CD4-positive, alpha-beta T cell treated with Interferon alpha-2 for 1 hour (primary cell): ENCODE results near the gene CTDNEP1.
A peak's percentile ranks its signal among the peaks of the same experiment; 100 is the strongest.

Source experiments
- DNase-seq, 2 donors: peaks; one replicate each; pipeline ENCODE4 v3.0.0-alpha.2; 2020 to 2022

The CTDNEP1 gene

GRCh38 chr17:7251661-7252175, at the start of gene CTDNEP1:
Gene CTDNEP1 (minus strand): TSS chr17:7251734. CDS start chr17:7251296, 438 bp downstream.
- DNase-seq, result peak; percentile 99

GRCh38 chr17:7296189-7296861, 44.8 kb upstream of the CTDNEP1 start:
- DNase-seq, result peak; percentile 69 to 75

GRCh38 chr17:7295230-7296180, 44.0 kb upstream of the CTDNEP1 start:
- no peak for DNase-seq

- DNase-seq, result peak; percentile 80 to 86
These were observed 43.1 kb upstream of the CTDNEP1 start, which contains the start of gene YBX2 for GRCh38 chr17:7294614-7295153. Gene YBX2 (minus strand): TSS chr17:7294639. CDS start chr17:7294500, 139 bp downstream.

- peak in 1 of 2 donors; percentile 30 for DNase-seq
These were observed 42.5 kb upstream of the CTDNEP1 start for GRCh38 chr17:7293816-7294613.

GRCh38 chr17:7293159-7293558, 41.6 kb upstream of the CTDNEP1 start:
- no peak for DNase-seq

GRCh38 chr17:7292729-7293128, 41.2 kb upstream of the CTDNEP1 start:
- DNase-seq, result no peak

- no peak for DNase-seq
These were observed 40.7 kb upstream of the CTDNEP1 start for GRCh38 chr17:7292194-7292593.

- no peak for DNase-seq
These were observed 39.2 kb upstream of the CTDNEP1 start for GRCh38 chr17:7290685-7291084.

- DNase-seq, result no peak
These were observed 38.6 kb upstream of the CTDNEP1 start for GRCh38 chr17:7290166-7290565.

- DNase-seq, result no peak
These were observed 37.9 kb upstream of the CTDNEP1 start for GRCh38 chr17:7289256-7290032.

- no peak for DNase-seq
These were observed 34.1 kb upstream of the CTDNEP1 start for GRCh38 chr17:7285679-7286078.

GRCh38 chr17:7284911-7285310, 33.4 kb upstream of the CTDNEP1 start:
- no peak for DNase-seq

- no peak for DNase-seq
These were observed 32.1 kb upstream of the CTDNEP1 start for GRCh38 chr17:7283471-7284216.

- no peak for DNase-seq
These were observed 31.3 kb upstream of the CTDNEP1 start for GRCh38 chr17:7282752-7283321.

GRCh38 chr17:7281953-7282751, 30.6 kb upstream of the CTDNEP1 start:
- no peak for DNase-seq

- DNase-seq, result peak; percentile 88 to 90
These were observed 29.8 kb upstream of the CTDNEP1 start, which contains the start of gene SLC2A4 for GRCh38 chr17:7281074-7281952. Gene SLC2A4 (plus strand): TSS chr17:7281718. CDS start chr17:7281935, 217 bp downstream.

GRCh38 chr17:7280519-7281073, 29.1 kb upstream of the CTDNEP1 start:
- DNase-seq, result peak; percentile 79 to 90
